ENCODE data around the gene ZBTB38. TPM values are rescaled to one million over a fixed set of nuclear protein-coding genes. Genes with fewer than 3 reads are reported as not detected.

The ZBTB38 gene
- total RNA-seq, 6 experiments from 2014 or later, result 146 to 172 (median 158) TPM

GRCh38 chr3:141397996-141398395 lies 29.7 kb downstream of the ZBTB38 start:
- no peak for DNase-seq
- Mint-ChIP-seq H3K27ac (no peak overlapping the region), H3K4me3 (no peak overlapping the region), H3K36me3 (ENCODE audit: low read depth) (peaks cover 48% of the 10 kb centered on the region), H3K4me1 (ENCODE audit: low read depth) (peaks cover 44% of the 10 kb centered on the region), H3K27me3 (ENCODE audit: insufficient read depth) (no peaks in the 10 kb centered on the region), H3K9me3 (peaks cover 13% of the 10 kb centered on the region)
- TF ChIP-seq CTCF (IDR thresholded peaks at IDR 0.05), result no peak

- H3K27me3 Mint-ChIP-seq (ENCODE audit: insufficient read depth), result no peaks in the 10 kb centered on the region
- H3K27ac Mint-ChIP-seq, result peak overlapping the region; percentile 75
- H3K36me3 Mint-ChIP-seq (ENCODE audit: low read depth), result peaks cover 42% of the 10 kb centered on the region
- peaks cover 13% of the 10 kb centered on the region for H3K9me3 Mint-ChIP-seq
- TF ChIP-seq CTCF (IDR thresholded peaks at IDR 0.05), result no peak
- no peak overlapping the region for H3K4me3 Mint-ChIP-seq
- peaks cover 48% of the 10 kb centered on the region for H3K4me1 Mint-ChIP-seq (ENCODE audit: low read depth)
- no peak for DNase-seq
Observed at GRCh38 chr3:141399200-141399599, 30.9 kb downstream of the ZBTB38 start.

- no peaks in the 10 kb centered on the region for H3K27me3 Mint-ChIP-seq (ENCODE audit: insufficient read depth)
- H3K27ac Mint-ChIP-seq, result peak overlapping the region; percentile 75
Observed at GRCh38 chr3:141400073-141400971, 32.0 kb downstream of the ZBTB38 start.

GRCh38 chr3:141401095-141401494 lies 32.8 kb downstream of the ZBTB38 start:
- Mint-ChIP-seq H3K27me3 (ENCODE audit: insufficient read depth) (no peaks in the 10 kb centered on the region), H3K9me3 (peaks cover 13% of the 10 kb centered on the region), H3K36me3 (ENCODE audit: low read depth) (peaks cover 42% of the 10 kb centered on the region), H3K4me1 (ENCODE audit: low read depth) (peaks cover 67% of the 10 kb centered on the region), H3K4me3 (peak overlapping the region; percentile 52), H3K27ac (peak overlapping the region; percentile 75)
- DNase-seq, result no peak
- no peak for TF ChIP-seq CTCF (IDR thresholded peaks at IDR 0.05)

More at GRCh38 chr3:141400073-141400971, 32.0 kb downstream of the ZBTB38 start:
- Mint-ChIP-seq H3K4me1 (ENCODE audit: low read depth) (peaks cover 59% of the 10 kb centered on the region), H3K36me3 (ENCODE audit: low read depth) (peaks cover 42% of the 10 kb centered on the region), H3K4me3 (no peak overlapping the region), H3K9me3 (peaks cover 13% of the 10 kb centered on the region)
- no peak for TF ChIP-seq CTCF (IDR thresholded peaks at IDR 0.05)
- DNase-seq, result no peak

- Mint-ChIP-seq H3K27ac (peak overlapping the region; percentile 75), H3K36me3 (ENCODE audit: low read depth) (peaks cover 42% of the 10 kb centered on the region)
- DNase-seq, result no peak
Observed at GRCh38 chr3:141401573-141402475, 33.5 kb downstream of the ZBTB38 start.

More at GRCh38 chr3:141401573-141402475, 33.5 kb downstream of the ZBTB38 start:
- no peak for TF ChIP-seq CTCF (IDR thresholded peaks at IDR 0.05)
- H3K4me1 Mint-ChIP-seq (ENCODE audit: low read depth), result peaks cover 74% of the 10 kb centered on the region
- H3K9me3 Mint-ChIP-seq, result peaks cover 6% of the 10 kb centered on the region
- peak overlapping the region; percentile 76 for H3K4me3 Mint-ChIP-seq
- H3K27me3 Mint-ChIP-seq (ENCODE audit: insufficient read depth), result no peaks in the 10 kb centered on the region

Data from HFFc6 (cell line).